Measurements from ENCODE around the gene GPSM1. TPM values are rescaled to one million over a fixed set of nuclear protein-coding genes. Genes with fewer than 3 reads are reported as not detected.

Gene GPSM1
- total and polyA plus RNA-seq, 9 donors: 22.8 to 36.0 (median 27.1) TPM

DNA sequence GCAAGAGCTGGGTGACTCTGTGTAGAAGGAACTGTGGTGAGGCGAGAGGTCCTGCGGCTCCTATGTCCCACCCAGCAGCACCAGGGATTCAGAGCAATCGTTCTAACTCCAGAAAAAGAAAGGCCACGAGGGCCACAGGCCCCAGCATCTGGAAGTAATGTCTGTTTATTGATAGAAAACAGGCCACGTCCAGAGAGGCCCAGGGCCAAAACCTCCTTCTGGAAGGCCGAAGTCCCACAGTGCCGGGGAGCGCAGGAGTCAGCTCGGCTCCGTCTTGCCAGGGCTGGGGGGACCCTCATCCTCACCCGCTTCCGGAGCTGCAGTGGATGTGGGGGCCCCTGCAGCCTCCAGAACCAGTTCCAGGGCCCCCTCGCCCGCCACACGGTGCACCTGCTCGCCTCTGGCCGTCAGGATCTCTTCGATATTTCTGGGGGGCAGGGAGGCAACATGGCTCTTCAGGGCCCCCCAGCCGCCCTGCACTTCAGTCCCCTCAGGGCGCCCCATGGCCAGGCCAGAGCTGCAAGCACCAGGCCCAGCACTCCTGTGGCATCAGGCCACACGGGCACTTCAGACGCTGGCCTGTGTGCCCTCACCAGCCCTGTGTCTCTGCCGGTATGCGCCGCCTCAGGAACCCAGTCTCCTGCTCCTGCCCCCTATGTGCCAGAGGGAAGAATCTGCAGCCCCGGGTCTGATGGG lies 34.6 kb downstream of the GPSM1 start:
- Histone ChIP-seq H3K36me3 (ENCODE audit: control insufficient read depth, insufficient read depth, low read length) (peaks cover 29% of the 10 kb centered on the region), H3K9me3 (replicated peaks; ENCODE audit: control insufficient read depth, low read depth, low read length) (no peaks in the 10 kb centered on the region), H3K27me3 (ENCODE audit: control insufficient read depth, insufficient read depth, low read length) (peaks cover 9% of the 10 kb centered on the region), H3K27ac (ENCODE audit: low read length) (peak overlapping the region; percentile 47), H3K4me1 (ENCODE audit: control insufficient read depth, insufficient read depth, low read length) (peaks cover 54% of the 10 kb centered on the region), H3K4me3 (ENCODE audit: low read length) (no peak overlapping the region)
- peak; percentile 87 for DNase-seq
- 49% methylated on average over 21 of the region's 26 CpGs for WGBS (ENCODE audit: insufficient coverage)

DNA sequence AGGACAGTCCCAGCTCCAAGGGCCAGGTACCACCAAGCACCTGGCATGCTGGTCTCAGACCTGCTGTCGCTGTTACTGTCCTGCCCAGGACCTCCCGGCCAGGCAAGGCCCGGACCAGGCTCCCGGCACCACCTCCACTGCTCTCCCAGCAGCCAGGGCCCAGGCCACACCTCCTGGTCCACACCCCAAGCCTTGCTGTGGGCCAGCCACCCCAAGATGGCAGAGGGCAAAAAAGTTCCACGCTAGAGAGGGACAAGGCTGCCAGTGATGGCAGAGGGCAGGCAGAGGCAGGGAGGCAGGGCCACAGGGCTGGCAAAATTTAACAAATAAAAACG lies 35.1 kb downstream of the GPSM1 start:
- H3K27me3 ChIP-seq (ENCODE audit: control insufficient read depth, insufficient read depth, low read length): peaks cover 9% of the 10 kb centered on the region
- H3K4me1 ChIP-seq (ENCODE audit: control insufficient read depth, insufficient read depth, low read length): peaks cover 52% of the 10 kb centered on the region
- peak overlapping the region; percentile 82 for H3K27ac ChIP-seq (ENCODE audit: low read length)
- no peak for DNase-seq
- peaks cover 24% of the 10 kb centered on the region for H3K36me3 ChIP-seq (ENCODE audit: control insufficient read depth, insufficient read depth, low read length)
- 71% methylated on average over 3 of the region's 6 CpGs for WGBS (ENCODE audit: insufficient coverage)
- H3K9me3 ChIP-seq (replicated peaks; ENCODE audit: control insufficient read depth, low read depth, low read length): no peaks in the 10 kb centered on the region
- H3K4me3 ChIP-seq (ENCODE audit: low read length): no peak overlapping the region

DNA sequence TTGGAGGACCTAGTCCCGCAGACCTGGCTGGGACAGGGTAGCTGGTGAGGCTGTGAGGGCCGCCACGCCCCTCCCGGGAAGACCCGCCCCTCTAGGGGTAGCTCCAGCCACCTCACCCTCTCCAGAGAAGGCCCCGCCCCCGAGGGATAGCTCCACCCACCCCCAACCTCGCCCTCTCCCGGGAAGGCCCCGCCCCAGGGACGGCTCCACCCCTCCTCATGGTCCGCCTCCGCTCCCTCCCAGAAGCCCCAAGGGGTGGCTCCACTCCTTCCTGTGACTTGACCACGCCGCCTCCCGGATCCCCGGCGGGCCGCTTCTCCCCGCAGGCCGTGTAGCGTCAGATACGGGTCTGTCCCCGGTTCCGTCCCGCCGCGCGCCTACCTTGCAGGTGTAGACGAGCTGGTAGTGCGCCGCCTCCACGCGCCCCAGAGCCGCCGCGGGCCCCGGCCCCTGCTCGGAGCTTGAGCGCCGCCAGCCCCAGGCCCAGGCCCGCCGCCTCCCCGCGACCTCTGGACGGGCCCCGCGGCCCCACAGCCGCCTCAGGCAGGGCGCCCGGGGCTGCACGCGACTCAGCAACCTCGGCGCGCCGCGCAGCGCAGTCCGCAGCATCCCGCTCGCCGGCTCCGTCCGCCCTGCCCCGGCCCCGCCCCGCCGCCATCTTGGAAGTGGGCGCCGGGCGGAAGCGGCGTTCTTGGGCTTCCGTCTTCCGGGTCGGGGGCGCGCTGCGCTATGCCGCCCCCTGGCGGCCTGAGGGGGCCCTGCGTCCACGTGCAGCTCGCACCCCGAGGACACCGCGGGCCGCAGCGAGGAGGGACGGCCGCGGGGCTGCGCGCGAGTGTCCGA lies 36.0 kb downstream of the GPSM1 start, which contains the start of gene DNLZ:
TSS of gene DNLZ (minus strand) at position 639 of the 843 bp plus-strand sequence. CDS start at position 609, 30 bp downstream.
- Histone ChIP-seq H3K4me1 (ENCODE audit: control insufficient read depth, insufficient read depth, low read length) (peaks cover 52% of the 10 kb centered on the region), H3K9me3 (replicated peaks; ENCODE audit: control insufficient read depth, low read depth, low read length) (no peaks in the 10 kb centered on the region), H3K27ac (ENCODE audit: low read length) (peak within 1 kb of the TSS; percentile 82), H3K27me3 (ENCODE audit: control insufficient read depth, insufficient read depth, low read length) (peaks cover 9% of the 10 kb centered on the region), H3K4me3 (ENCODE audit: low read length) (peak within 1 kb of the TSS; percentile 79), H3K36me3 (ENCODE audit: control insufficient read depth, insufficient read depth, low read length) (peaks cover 16% of the 10 kb centered on the region)
- DNase-seq: peak; percentile 96
- WGBS (ENCODE audit: insufficient coverage): under 1% methylated on average over 85 of the region's 97 CpGs

DNA sequence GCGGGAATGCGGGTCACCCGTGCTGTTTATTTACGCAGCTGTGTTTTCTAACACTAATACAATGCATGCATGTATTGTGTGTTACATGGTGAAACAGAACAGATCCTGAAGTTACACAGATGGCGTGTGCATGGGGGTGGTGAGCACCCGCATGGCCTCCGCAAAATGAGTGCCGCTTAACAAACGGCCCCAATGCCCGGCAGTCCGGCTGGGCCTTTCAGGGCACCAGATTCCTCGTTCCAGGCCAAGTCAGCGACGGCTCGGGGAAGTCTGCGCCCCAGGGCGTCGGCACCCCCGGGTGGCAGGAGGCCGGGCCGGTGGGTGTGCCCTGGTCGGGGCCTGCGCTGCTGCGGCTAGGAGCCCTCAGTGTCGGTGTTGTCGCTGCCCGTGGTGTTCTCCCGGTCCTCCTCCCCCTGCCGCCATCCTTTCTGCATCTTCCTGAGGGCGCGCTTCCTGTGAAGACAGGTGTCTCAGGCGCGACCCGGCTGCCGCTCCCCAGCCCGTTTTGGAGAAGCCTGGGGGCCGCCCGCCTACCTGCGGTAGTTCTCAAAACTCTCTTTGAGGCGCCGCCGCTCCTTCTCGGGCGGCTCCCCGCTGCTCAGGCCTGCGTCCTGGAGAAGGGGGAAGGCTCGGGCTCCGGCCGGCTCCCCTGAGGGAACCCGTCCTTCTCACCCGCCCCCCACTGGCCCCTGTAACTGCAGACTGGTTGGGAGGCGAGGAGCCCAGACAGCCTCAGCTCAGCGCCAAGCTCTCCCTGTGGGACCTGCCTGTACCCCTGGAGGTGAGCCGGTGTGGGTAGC lies 36.8 kb downstream of the GPSM1 start:
- Histone ChIP-seq H3K36me3 (ENCODE audit: control insufficient read depth, insufficient read depth, low read length) (peaks cover 8% of the 10 kb centered on the region), H3K27me3 (ENCODE audit: control insufficient read depth, insufficient read depth, low read length) (peaks cover 9% of the 10 kb centered on the region), H3K4me1 (ENCODE audit: control insufficient read depth, insufficient read depth, low read length) (peaks cover 52% of the 10 kb centered on the region), H3K4me3 (ENCODE audit: low read length) (no peak overlapping the region), H3K27ac (ENCODE audit: low read length) (no peak overlapping the region), H3K9me3 (replicated peaks; ENCODE audit: control insufficient read depth, low read depth, low read length) (no peaks in the 10 kb centered on the region)
- DNase-seq: peak; percentile 24
- WGBS (ENCODE audit: insufficient coverage): 22% methylated on average over 48 of the region's 54 CpGs

DNA sequence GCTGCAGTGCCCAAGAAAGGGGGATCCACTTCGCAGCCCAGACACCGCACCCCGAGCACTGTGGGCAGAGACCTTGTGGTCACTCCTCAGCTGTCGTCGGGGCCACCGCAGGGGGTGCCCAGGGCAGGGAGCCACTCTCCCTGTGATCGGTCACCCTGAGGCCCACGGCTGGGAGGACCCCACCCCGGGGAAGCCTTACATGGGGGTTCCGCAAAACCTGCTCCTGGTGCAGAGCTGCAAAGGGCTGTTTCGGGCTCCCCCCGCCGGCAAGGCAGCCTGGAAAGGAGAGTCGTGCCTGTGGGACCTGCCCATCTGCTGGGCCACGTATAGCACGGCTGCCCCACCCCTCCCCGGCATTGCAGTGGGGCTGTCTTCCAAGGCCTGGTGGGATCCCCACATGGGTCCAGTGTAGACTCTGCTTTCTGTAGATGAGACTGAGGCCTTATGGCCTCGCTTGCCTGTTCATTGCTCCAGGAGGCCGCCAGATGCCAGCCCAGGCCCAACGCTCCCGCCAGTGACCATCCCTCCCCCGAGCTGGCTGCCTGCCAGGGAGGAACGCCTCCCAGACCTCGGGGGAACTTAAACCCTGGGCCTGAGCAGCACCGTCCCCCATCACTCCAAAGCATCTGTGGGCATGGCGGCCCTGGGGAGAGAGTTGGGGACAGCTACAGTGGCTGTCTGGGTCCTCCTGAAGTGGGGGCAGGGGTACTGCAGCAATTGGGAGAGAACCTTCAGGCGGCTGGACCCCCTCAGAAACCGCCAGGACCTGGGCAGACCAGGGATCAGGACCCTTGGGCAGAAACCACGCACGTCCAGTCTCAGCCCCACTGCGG lies 37.8 kb downstream of the GPSM1 start:
- Histone ChIP-seq H3K4me1 (ENCODE audit: control insufficient read depth, insufficient read depth, low read length) (peaks cover 49% of the 10 kb centered on the region), H3K36me3 (ENCODE audit: control insufficient read depth, insufficient read depth, low read length) (peaks cover 6% of the 10 kb centered on the region), H3K4me3 (ENCODE audit: low read length) (no peak overlapping the region), H3K9me3 (replicated peaks; ENCODE audit: control insufficient read depth, low read depth, low read length) (no peaks in the 10 kb centered on the region), H3K27me3 (ENCODE audit: control insufficient read depth, insufficient read depth, low read length) (peaks cover 9% of the 10 kb centered on the region), H3K27ac (ENCODE audit: low read length) (no peak overlapping the region)
- DNase-seq: no peak
- WGBS (ENCODE audit: insufficient coverage): 69% methylated on average over 27 of the region's 31 CpGs

DNA sequence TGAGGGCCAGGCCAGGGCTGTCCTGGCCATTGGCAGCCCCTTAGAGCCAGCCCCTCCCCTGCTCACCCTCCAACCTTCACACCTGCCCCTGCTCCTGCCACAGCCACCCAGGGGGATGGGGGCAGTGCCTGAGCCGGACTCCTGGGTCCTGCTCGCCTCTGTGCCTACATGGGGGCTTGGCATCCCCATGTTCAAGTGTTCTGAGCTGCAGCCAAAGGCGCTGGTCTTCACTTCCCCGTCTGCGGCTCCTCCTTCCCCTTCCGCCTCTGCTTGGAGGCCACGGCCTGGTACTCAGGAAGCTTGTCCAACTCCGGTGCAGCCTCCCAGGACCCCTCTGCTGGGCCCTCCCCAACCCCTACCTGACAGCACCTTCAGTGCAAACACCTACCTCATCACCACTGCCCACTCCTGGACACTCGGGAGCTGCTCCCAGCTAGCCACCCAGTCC lies 38.5 kb downstream of the GPSM1 start:
- DNase-seq: peak; percentile 29
- no peak overlapping the region for H3K4me3 ChIP-seq (ENCODE audit: low read length)
- H3K36me3 ChIP-seq (ENCODE audit: control insufficient read depth, insufficient read depth, low read length): peaks cover 4% of the 10 kb centered on the region
- H3K27ac ChIP-seq (ENCODE audit: low read length): no peak overlapping the region
- H3K9me3 ChIP-seq (replicated peaks; ENCODE audit: control insufficient read depth, low read depth, low read length): no peaks in the 10 kb centered on the region
- WGBS (ENCODE audit: insufficient coverage): 64% methylated on average over 9 of the region's 9 CpGs
- H3K27me3 ChIP-seq (ENCODE audit: control insufficient read depth, insufficient read depth, low read length): peaks cover 9% of the 10 kb centered on the region
- H3K4me1 ChIP-seq (ENCODE audit: control insufficient read depth, insufficient read depth, low read length): peaks cover 42% of the 10 kb centered on the region

DNA sequence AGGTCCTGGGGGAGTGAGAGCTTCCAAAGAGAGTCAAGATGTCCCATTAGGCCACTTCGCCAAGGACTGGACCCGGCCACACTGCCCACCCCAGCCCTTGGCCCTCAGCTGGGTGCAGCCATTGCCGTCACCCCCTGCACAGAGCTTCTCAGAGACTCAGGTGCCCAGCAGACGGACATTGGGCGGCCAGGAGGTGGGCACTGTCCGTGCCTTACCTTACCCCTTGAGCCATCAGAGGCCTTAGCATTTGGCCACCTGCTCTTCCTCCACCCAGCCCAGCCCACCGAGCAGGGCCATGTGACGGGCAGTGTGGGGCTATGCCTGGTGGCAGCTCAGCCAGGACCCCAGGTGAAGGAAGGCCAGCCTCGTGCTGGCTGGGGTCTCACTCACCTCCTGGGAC lies 39.5 kb downstream of the GPSM1 start:
- H3K27ac ChIP-seq (ENCODE audit: low read length): no peak overlapping the region

GRCh38 chr9:136367296-136368145 lies 40.2 kb downstream of the GPSM1 start:
- H3K27ac ChIP-seq (ENCODE audit: low read length): no peak overlapping the region
- WGBS (ENCODE audit: insufficient coverage): 69% methylated on average over 44 of the region's 45 CpGs
- no peaks in the 10 kb centered on the region for H3K36me3 ChIP-seq (ENCODE audit: control insufficient read depth, insufficient read depth, low read length)
- peaks cover 31% of the 10 kb centered on the region for H3K4me1 ChIP-seq (ENCODE audit: control insufficient read depth, insufficient read depth, low read length)
- no peak overlapping the region for H3K4me3 ChIP-seq (ENCODE audit: low read length)
- H3K9me3 ChIP-seq (replicated peaks; ENCODE audit: control insufficient read depth, low read depth, low read length): no peaks in the 10 kb centered on the region
- DNase-seq: no peak
- peaks cover 9% of the 10 kb centered on the region for H3K27me3 ChIP-seq (ENCODE audit: control insufficient read depth, insufficient read depth, low read length)

More for the DNA sequence above, 39.5 kb downstream of the GPSM1 start:
- 85% methylated on average over 7 of the region's 9 CpGs for WGBS (ENCODE audit: insufficient coverage)
- DNase-seq: no peak
- peaks cover 32% of the 10 kb centered on the region for H3K4me1 ChIP-seq (ENCODE audit: control insufficient read depth, insufficient read depth, low read length)
- H3K27me3 ChIP-seq (ENCODE audit: control insufficient read depth, insufficient read depth, low read length): peaks cover 9% of the 10 kb centered on the region
- no peaks in the 10 kb centered on the region for H3K9me3 ChIP-seq (replicated peaks; ENCODE audit: control insufficient read depth, low read depth, low read length)
- no peaks in the 10 kb centered on the region for H3K36me3 ChIP-seq (ENCODE audit: control insufficient read depth, insufficient read depth, low read length)
- no peak overlapping the region for H3K4me3 ChIP-seq (ENCODE audit: low read length)

DNA sequence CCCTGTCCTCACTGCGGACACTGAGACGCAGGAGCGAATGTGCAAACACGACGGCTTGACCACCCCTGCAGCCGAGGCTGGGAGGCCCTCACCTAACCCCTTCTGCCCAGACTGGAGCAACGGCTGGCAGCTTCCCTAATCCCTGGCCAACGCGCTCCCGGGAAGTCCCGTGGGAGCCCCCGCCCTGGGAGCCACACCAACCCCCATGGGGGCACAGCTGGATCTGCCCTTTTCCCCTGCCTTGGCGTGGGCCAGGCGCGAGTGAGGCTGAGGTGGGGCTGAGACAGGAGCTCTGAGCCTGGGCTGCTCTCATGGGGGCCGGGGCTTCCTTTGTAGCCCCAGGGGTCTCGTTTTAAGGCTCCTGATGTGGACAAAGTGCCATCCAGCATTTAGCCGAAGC lies 40.9 kb downstream of the GPSM1 start:
- Histone ChIP-seq H3K36me3 (ENCODE audit: control insufficient read depth, insufficient read depth, low read length) (no peaks in the 10 kb centered on the region), H3K4me1 (ENCODE audit: control insufficient read depth, insufficient read depth, low read length) (peaks cover 33% of the 10 kb centered on the region), H3K9me3 (replicated peaks; ENCODE audit: control insufficient read depth, low read depth, low read length) (no peaks in the 10 kb centered on the region), H3K27ac (ENCODE audit: low read length) (no peak overlapping the region), H3K27me3 (ENCODE audit: control insufficient read depth, insufficient read depth, low read length) (peaks cover 9% of the 10 kb centered on the region), H3K4me3 (ENCODE audit: low read length) (no peak overlapping the region)
- 63% methylated on average over 17 of the region's 18 CpGs for WGBS (ENCODE audit: insufficient coverage)
- no peak for DNase-seq
